Endothelial cell of umbilical vein (primary cell): ENCODE measurements around the gene GGA2. TPM values are rescaled to one million over a fixed set of nuclear protein-coding genes. Genes with fewer than 3 reads are reported as not detected.

Experiments
- BruUV-seq: library from RNA; stranded (reverse); fragments of 400-500 nt; replicated peaks from 2 replicates; lab custom pipeline; 2021; lab: Mats Ljungman, UMichigan
- CTCF ChIA-PET: fragments of 300-600, 350-600 bp; sonication (Branson Sonifier 250); formaldehyde crosslinking; loops from one replicate; lab custom pipeline; 2021; ENCODE audit warnings: antibody characterized with exemption, inconsistent platforms; lab: Charles Lee
- POLR2A ChIA-PET: fragments of 300-600, 350-600 bp; sonication (Branson Sonifier 250); formaldehyde crosslinking; loops from one replicate; lab custom pipeline; 2021; ENCODE audit warnings: antibody characterized with exemption, inconsistent platforms; lab: Charles Lee
- DNase-seq: peaks from one replicate; pipeline ENCODE4 v3.0.0-alpha.2; 2011; ENCODE audit warnings: low read depth, low spot score
- FAIRE-seq: peaks from 2 replicates; lab custom pipeline; 2011; peaks lifted over from hg19 to GRCh38; lab: Jason Lieb, UNC
- H2AFZ ChIP-seq: 2 replicates; pipeline ENCODE4 v1.6.0; 2012; ENCODE audit warnings: low read depth, low read length, control low read depth, inconsistent platforms
- H3K27ac ChIP-seq: 2 replicates; pipeline ENCODE4 v1.5.1; 2011; ENCODE audit warnings: low read depth, mild to moderate bottlenecking, control low read depth, low read length, moderate library complexity; ENCODE audit not compliant: insufficient read depth
- H3K27me3 ChIP-seq, 2 experiments: 2 replicates each; pipeline versions ENCODE4 v1.6.0 to v1.6.1; 2011; ENCODE audit warnings: low read length in 2 of 2, mixed read lengths in 1 of 2; ENCODE audit not compliant: control insufficient read depth in 2 of 2, insufficient read depth in 2 of 2
- H3K36me3 ChIP-seq, 2 experiments: 2 replicates in 1 of 2; 3 replicates in 1 of 2; pipeline ENCODE4 v1.5.1; 2011; ENCODE audit warnings: low read length in 2 of 2, mild to moderate bottlenecking in 1 of 2, moderate library complexity in 1 of 2; ENCODE audit not compliant: control insufficient read depth in 2 of 2, insufficient read depth in 2 of 2; ENCODE audit errors: extremely low read depth in 1 of 2
- H3K4me1 ChIP-seq: 3 replicates; pipeline ENCODE4 v1.5.1; 2011; ENCODE audit warnings: mild to moderate bottlenecking, low read length; ENCODE audit not compliant: control insufficient read depth, insufficient read depth; ENCODE audit errors: extremely low read depth
- H3K4me2 ChIP-seq: 2 replicates; pipeline ENCODE4 v1.6.1; 2011; ENCODE audit warnings: low read length, control low read depth, mixed read lengths; ENCODE audit not compliant: insufficient read depth
- H3K4me3 ChIP-seq, 3 experiments: fragments of 200-600 bp in 1 of 3; sonication (generic), shearing (Covaris generic) in 1 of 3; replicated peaks in 1 of 3; 2 replicates each; pipeline ENCODE4 v1.5.1; 2011 to 2016; ENCODE audit warnings: control low read depth in 3 of 3, low read length in 3 of 3, mild to moderate bottlenecking in 2 of 3, inconsistent platforms in 1 of 3, low read depth in 1 of 3, moderate library complexity in 1 of 3; ENCODE audit not compliant: insufficient read depth in 1 of 3
- H3K79me2 ChIP-seq: 2 replicates; pipeline ENCODE4 v1.6.0; 2012; ENCODE audit warnings: low read length, inconsistent platforms; ENCODE audit not compliant: control insufficient read depth, insufficient read depth
- H3K9ac ChIP-seq: replicated peaks from 2 replicates; pipeline ENCODE3; 2011; ENCODE audit warnings: low read length, control low read depth; ENCODE audit not compliant: insufficient read depth; ENCODE audit errors: extremely low read depth
- H3K9me1 ChIP-seq: replicated peaks from 3 replicates; pipeline ENCODE4 v1.6.0; 2011; ENCODE audit warnings: mild to moderate bottlenecking, low read length; ENCODE audit not compliant: control insufficient read depth, insufficient read depth; ENCODE audit errors: extremely low read depth
- H3K9me3 ChIP-seq: replicated peaks from 2 replicates; pipeline ENCODE4 v1.5.1; 2012; ENCODE audit warnings: low read length, inconsistent platforms; ENCODE audit not compliant: control insufficient read depth, insufficient read depth
- H4K20me1 ChIP-seq: replicated peaks from 2 replicates; pipeline ENCODE3; 2011; ENCODE audit warnings: mild to moderate bottlenecking, low read length; ENCODE audit not compliant: control insufficient read depth, insufficient read depth; ENCODE audit errors: extremely low read depth
- EZH2 ChIP-seq: IDR thresholded peaks from 2 replicates; pipeline ENCODE4 v1.6.1; 2012; ENCODE audit warnings: borderline replicate concordance, low read depth, mild to moderate bottlenecking, moderate library complexity, low read length, inconsistent platforms; ENCODE audit not compliant: severe bottlenecking
- FOS ChIP-seq: IDR thresholded peaks from 2 replicates; pipeline ENCODE4 v1.6.1; 2011; ENCODE audit warnings: mild to moderate bottlenecking, low read length, moderate library complexity, borderline replicate concordance; ENCODE audit not compliant: insufficient read depth
- GATA2 ChIP-seq: IDR thresholded peaks from 2 replicates; pipeline ENCODE4 v1.7.0; 2011; ENCODE audit warnings: low read depth, mild to moderate bottlenecking, moderate library complexity, mixed read lengths, low read length; ENCODE audit not compliant: insufficient read length, insufficient read depth
- JUN ChIP-seq: IDR thresholded peaks from 2 replicates; pipeline ENCODE4 v1.6.1; 2011; ENCODE audit warnings: borderline replicate concordance, low read depth; ENCODE audit not compliant: insufficient read length, insufficient read depth
- MAX ChIP-seq: IDR thresholded peaks from 2 replicates; pipeline ENCODE4 v1.6.1; 2011; ENCODE audit not compliant: insufficient read depth, insufficient read length
- MYC ChIP-seq: IDR thresholded peaks from one replicate; pipeline ENCODE4 v1.6.1; 2011; ENCODE audit warnings: mild to moderate bottlenecking, low read depth, low read length
- POLR2A ChIP-seq: IDR thresholded peaks from 2 replicates; pipeline ENCODE4 v1.6.1; 2012; ENCODE audit warnings: low read depth, mild to moderate bottlenecking, control low read depth, low read length
- POLR2AphosphoS5 ChIP-seq: IDR thresholded peaks from 2 replicates; pipeline ENCODE4 v1.6.1; 2012; ENCODE audit warnings: low read depth, mild to moderate bottlenecking, control low read depth, low read length, moderate library complexity; ENCODE audit not compliant: insufficient read depth
- dilution Hi-C: fragments of 300-500 bp; cut with MboI; formaldehyde crosslinking; loops from one replicate; pipeline ENCODE4 v1.15.0; 2019; ENCODE audit warnings: low sequenced_read_pairs; ENCODE audit not compliant: extremely low pct_ligation_motif_present
- intact Hi-C: fragments of 100-400 bp; cut with micrococcal nuclease; formaldehyde crosslinking; loops from one replicate; pipeline ENCODE4 v1.10.0; 2022
- polyA plus RNA-seq, 4 experiments: library from polyadenylated mRNA; depleted of rRNA in 3 of 4; stranded (reverse) in 3 of 4; unstranded in 1 of 4; fragments of >200 nt; gene quantifications; 2 replicates each; pipeline versions ENCODE4 v1.2.1 to v1.2.3, GENCODE V29; 2011 to 2012; ENCODE audit warnings: missing spikeins in 1 of 4
- total RNA-seq: library from RNA; stranded (reverse); gene quantifications from 2 replicates; pipeline ENCODE4 v1.2.3, GENCODE V29; 2021
- TF ChIP-seq, protein P1 (sequence below), 2 donors: IDR thresholded peaks; 1 replicate in 1 of 2; 2 replicates in 1 of 2; pipeline ENCODE4 v1.5.1; 2011; ENCODE audit warnings: low read length in 2 of 2, mild to moderate bottlenecking in 2 of 2, moderate library complexity in 2 of 2, control low read depth in 1 of 2, inconsistent platforms in 1 of 2, low read depth in 1 of 2; ENCODE audit not compliant: insufficient read depth in 1 of 2; ENCODE audit errors: extremely low read depth in 1 of 2

The GGA2 gene
- total and polyA plus RNA-seq, 2 donors (not counting 3 experiments of a cell fraction or from before 2014, with no cell fraction given): 33.3 to 73.1 TPM

DNA sequence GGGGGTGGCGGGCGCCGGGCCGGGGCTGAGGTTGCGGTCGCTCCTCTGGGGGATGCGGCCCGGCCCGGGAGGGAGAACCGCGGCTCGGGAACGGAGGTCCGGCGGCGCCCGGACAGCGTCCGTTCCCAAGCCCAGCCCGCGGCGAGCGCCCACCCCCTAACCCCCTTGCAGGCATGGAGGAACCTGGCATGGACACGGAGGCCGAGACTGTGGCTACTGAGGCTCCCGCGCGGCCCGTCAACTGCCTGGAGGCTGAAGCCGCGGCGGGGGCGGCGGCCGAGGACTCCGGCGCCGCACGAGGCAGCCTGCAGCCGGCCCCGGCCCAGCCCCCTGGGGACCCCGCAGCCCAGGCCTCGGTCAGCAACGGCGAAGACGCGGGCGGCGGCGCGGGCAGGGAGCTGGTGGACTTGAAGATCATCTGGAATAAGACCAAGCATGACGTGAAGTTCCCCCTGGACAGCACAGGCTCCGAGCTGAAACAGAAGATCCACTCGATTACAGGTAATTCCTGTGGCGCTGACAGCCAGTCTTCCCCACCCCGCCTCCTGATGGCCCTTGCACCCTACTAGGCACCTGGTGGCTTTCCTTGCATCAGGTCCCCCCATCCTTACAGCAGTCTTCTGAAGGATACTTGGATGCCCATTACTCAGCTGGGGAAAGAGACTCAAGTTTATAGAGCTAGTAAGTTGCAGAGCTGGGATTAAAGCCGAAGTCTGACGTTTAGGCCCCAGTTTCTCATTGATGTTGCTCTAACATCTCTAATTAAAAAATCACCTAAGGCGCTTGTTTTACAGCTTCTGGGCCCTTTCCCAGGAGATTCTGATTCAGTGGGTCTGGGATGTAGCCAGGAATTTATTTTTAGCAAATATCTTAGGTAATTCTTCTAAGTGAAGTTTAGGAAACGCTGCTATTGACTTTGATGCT, 47.7 kb upstream of the GGA2 start:
- Histone ChIP-seq H3K27me3 (no peaks in the 10 kb centered on the region), H3K4me3 (peak overlapping the region; percentile 74 to 92 (median 86)), H4K20me1 (no peaks in the 10 kb centered on the region), H3K4me1 (peaks cover 12% of the 10 kb centered on the region), H3K79me2 (peaks cover 30% of the 10 kb centered on the region), H3K9me3 (no peaks in the 10 kb centered on the region), H3K9me1 (no peaks in the 10 kb centered on the region), H3K4me2 (peak overlapping the region; percentile 91), H3K9ac (peak overlapping the region; percentile 87), H2AFZ (peak overlapping the region; percentile 83), H3K36me3 (peaks cover 12% of the 10 kb centered on the region in 2 experiments), H3K27ac (peak overlapping the region; percentile 74)
- TF ChIP-seq, protein P1, sequence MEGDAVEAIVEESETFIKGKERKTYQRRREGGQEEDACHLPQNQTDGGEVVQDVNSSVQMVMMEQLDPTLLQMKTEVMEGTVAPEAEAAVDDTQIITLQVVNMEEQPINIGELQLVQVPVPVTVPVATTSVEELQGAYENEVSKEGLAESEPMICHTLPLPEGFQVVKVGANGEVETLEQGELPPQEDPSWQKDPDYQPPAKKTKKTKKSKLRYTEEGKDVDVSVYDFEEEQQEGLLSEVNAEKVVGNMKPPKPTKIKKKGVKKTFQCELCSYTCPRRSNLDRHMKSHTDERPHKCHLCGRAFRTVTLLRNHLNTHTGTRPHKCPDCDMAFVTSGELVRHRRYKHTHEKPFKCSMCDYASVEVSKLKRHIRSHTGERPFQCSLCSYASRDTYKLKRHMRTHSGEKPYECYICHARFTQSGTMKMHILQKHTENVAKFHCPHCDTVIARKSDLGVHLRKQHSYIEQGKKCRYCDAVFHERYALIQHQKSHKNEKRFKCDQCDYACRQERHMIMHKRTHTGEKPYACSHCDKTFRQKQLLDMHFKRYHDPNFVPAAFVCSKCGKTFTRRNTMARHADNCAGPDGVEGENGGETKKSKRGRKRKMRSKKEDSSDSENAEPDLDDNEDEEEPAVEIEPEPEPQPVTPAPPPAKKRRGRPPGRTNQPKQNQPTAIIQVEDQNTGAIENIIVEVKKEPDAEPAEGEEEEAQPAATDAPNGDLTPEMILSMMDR (IDR thresholded peaks at IDR 0.05; ENCODE audit: extremely low read depth in 1 of 2, insufficient read depth in 1 of 2, low read depth in 1 of 2, low read length in 2 of 2): no peak
- no peak for TF ChIP-seq JUN
- no peak for TF ChIP-seq EZH2
- no peak for TF ChIP-seq POLR2A
- no peak for TF ChIP-seq GATA2
- TF ChIP-seq MYC: no peak
- no peak for TF ChIP-seq MAX
- TF ChIP-seq POLR2AphosphoS5: no peak
- TF ChIP-seq FOS: no peak
- peak; percentile 24 for FAIRE-seq
- ChIA-PET POLR2A (interaction anchor here (0.9 to 1.2 kb wide), 2 partner anchors 17 to 66 kb away, joined by 4 to 5 read pairs; no protein-coding TSS in a partner anchor), CTCF (interaction anchor here (0.8 to 1.6 kb wide), 15 partner anchors 12 to 170 kb away, joined by 3 to 11 read pairs (median 5); partner anchors contain the start of genes DCTN5, NDUFAB1 and PALB2)
- dilution Hi-C loops: no loop called here
- intact Hi-C loops: loop anchor here (1.0 to 2.0 kb wide), 12 partner anchors 38 to 981 kb away; partner anchors contain the start of genes COG7, DCTN5, GGA2 and NDUFAB1
- no peak for DNase-seq
- no TSS peak for BruUV-seq
